Measurements from ENCODE around the gene ZNF664. TPM values are rescaled to one million over a fixed set of nuclear protein-coding genes. Genes with fewer than 3 reads are reported as not detected.

ZNF664 gene
- total and polyA plus RNA-seq, 4 donors, result 31.7 to 118 (median 69.5) TPM

DNA sequence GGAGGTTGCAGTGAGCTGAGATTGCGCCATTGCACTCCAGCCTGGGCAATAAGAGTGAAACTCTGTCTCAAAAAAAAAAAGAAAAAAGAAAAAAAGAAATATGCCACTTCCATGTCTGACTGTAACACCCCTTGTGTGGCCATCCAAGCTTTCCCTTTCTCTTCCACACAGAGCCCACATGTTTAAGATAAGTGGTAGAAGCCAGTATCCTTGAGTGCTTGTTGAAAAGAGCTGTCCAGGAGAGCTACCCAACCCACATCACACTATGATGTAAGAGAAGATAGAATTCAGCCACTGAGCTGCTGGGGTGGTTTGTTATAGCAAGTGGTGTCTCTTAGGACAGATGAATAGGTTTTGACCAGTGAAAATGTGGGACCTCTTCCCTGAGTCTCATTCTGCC lies 82.1 kb downstream of the ZNF664 start:
- no peak overlapping the region for H3K9ac ChIP-seq (ENCODE audit: insufficient read depth in 1 of 2, low read length in 2 of 2)
- TF ChIP-seq, protein P1, sequence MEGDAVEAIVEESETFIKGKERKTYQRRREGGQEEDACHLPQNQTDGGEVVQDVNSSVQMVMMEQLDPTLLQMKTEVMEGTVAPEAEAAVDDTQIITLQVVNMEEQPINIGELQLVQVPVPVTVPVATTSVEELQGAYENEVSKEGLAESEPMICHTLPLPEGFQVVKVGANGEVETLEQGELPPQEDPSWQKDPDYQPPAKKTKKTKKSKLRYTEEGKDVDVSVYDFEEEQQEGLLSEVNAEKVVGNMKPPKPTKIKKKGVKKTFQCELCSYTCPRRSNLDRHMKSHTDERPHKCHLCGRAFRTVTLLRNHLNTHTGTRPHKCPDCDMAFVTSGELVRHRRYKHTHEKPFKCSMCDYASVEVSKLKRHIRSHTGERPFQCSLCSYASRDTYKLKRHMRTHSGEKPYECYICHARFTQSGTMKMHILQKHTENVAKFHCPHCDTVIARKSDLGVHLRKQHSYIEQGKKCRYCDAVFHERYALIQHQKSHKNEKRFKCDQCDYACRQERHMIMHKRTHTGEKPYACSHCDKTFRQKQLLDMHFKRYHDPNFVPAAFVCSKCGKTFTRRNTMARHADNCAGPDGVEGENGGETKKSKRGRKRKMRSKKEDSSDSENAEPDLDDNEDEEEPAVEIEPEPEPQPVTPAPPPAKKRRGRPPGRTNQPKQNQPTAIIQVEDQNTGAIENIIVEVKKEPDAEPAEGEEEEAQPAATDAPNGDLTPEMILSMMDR (IDR thresholded peaks at IDR 0.05; ENCODE audit: control extremely low read depth, extremely low read depth), result no peak
- H3K9me3 ChIP-seq (ENCODE audit: control insufficient read depth in 4 of 4, insufficient read depth in 3 of 4, low read length in 3 of 4), result no peaks in the 10 kb centered on the region
- H3K27me3 ChIP-seq (ENCODE audit: control insufficient read depth in 3 of 3, insufficient read depth in 3 of 3, low read length in 2 of 3), result no peaks in the 10 kb centered on the region
- ATAC-seq (ENCODE audit: insufficient read depth, low FRiP score) (no peak), DNase-seq (no peak)
- no peaks in the 10 kb centered on the region for H3K36me3 ChIP-seq (ENCODE audit: control insufficient read depth in 4 of 4, insufficient read depth in 4 of 4, low read length in 4 of 4)
- peaks cover 0 to 24% (median 3%) of the 10 kb centered on the region in 5 donors for H3K4me1 ChIP-seq (ENCODE audit: control insufficient read depth in 5 of 5, insufficient read depth in 5 of 5, low read length in 5 of 5)
- H3K27ac ChIP-seq (ENCODE audit: low read depth in 1 of 2, low read length in 1 of 2), result no peak overlapping the region
- no peak overlapping the region for H3K4me3 ChIP-seq
- whole genome bisulfite sequencing, 2 donors, result 79 to 83% methylated on average over 1 of the region's 1 CpG

DNA sequence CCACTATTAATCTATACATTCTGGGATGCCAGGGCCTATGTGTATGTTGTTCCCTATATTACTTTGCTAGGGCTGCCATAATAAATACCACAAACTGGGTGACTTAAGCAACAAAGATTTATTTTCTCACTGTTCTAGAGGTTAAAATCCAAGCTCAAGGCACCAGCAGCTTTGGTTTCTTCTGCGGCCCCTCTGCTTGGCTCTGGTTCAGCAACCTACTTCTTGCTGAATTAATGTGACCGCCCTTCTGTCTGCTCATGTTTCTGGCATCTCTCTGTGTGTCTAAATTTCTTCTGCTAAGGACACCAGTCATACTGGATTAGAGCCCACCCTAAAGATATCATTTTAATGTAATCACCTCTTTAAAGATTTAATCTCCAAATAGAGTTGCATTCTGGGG lies 84.7 kb downstream of the ZNF664 start:
- peak; percentile 48 to 80 (median 64) for DNase-seq
- TF ChIP-seq, protein P1 (IDR thresholded peaks at IDR 0.05; ENCODE audit: control extremely low read depth, extremely low read depth), result no peak
- no peak overlapping the region for H3K9ac ChIP-seq (ENCODE audit: insufficient read depth in 1 of 2, low read length in 2 of 2)
- peaks cover 0 to 24% (median 3%) of the 10 kb centered on the region in 5 donors for H3K4me1 ChIP-seq (ENCODE audit: control insufficient read depth in 5 of 5, insufficient read depth in 5 of 5, low read length in 5 of 5)
- no peak overlapping the region for H3K4me3 ChIP-seq
- no peaks in the 10 kb centered on the region for H3K36me3 ChIP-seq (ENCODE audit: control insufficient read depth in 4 of 4, insufficient read depth in 4 of 4, low read length in 4 of 4)
- ATAC-seq (ENCODE audit: insufficient read depth, low FRiP score), result no peak
- no peaks in the 10 kb centered on the region for H3K9me3 ChIP-seq (ENCODE audit: control insufficient read depth in 4 of 4, insufficient read depth in 3 of 4, low read length in 3 of 4)
- H3K27ac ChIP-seq (ENCODE audit: low read depth in 1 of 2, low read length in 1 of 2), result no peak overlapping the region
- no peaks in the 10 kb centered on the region for H3K27me3 ChIP-seq (ENCODE audit: control insufficient read depth in 3 of 3, insufficient read depth in 3 of 3, low read length in 2 of 3)
- 94 to 96% methylated on average over 2 of the region's 2 CpGs for WGBS, 2 donors

DNA sequence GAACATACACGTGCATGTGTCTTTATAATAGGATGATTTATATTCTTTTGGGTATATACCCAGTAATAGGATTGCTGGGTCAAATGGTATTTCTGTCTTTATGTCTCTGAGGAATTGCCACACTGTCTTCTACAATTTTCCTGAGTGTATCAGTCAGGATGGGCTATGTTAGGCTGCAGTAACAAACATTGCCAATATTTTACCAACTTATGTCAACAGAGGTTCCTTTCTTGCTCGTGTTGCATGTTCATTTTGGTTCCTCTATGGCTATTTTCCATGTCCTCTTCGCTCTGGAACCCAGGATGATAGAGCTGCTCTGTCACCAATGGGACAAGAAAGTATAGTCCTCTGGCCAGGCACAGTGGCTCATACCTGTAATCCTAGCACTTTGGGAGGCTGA lies 86.7 kb downstream of the ZNF664 start:
- DNase-seq (no peak), ATAC-seq (ENCODE audit: insufficient read depth, low FRiP score) (no peak)
- 90 to 95% methylated on average over 3 of the region's 3 CpGs for WGBS, 2 donors
- TF ChIP-seq, protein P1 (IDR thresholded peaks at IDR 0.05; ENCODE audit: control extremely low read depth, extremely low read depth), result no peak
- H3K4me3 ChIP-seq, result no peak overlapping the region
- no peak overlapping the region for H3K27ac ChIP-seq (ENCODE audit: low read depth in 1 of 2, low read length in 1 of 2)
- peaks cover 0 to 14% (median 0%) of the 10 kb centered on the region in 5 donors for H3K4me1 ChIP-seq (ENCODE audit: control insufficient read depth in 5 of 5, insufficient read depth in 5 of 5, low read length in 5 of 5)
- no peak overlapping the region for H3K9ac ChIP-seq (ENCODE audit: insufficient read depth in 1 of 2, low read length in 2 of 2)
- no peaks in the 10 kb centered on the region for H3K9me3 ChIP-seq (ENCODE audit: control insufficient read depth in 4 of 4, insufficient read depth in 3 of 4, low read length in 3 of 4)
- H3K27me3 ChIP-seq (ENCODE audit: control insufficient read depth in 3 of 3, insufficient read depth in 3 of 3, low read length in 2 of 3), result no peaks in the 10 kb centered on the region
- H3K36me3 ChIP-seq (ENCODE audit: control insufficient read depth in 4 of 4, insufficient read depth in 4 of 4, low read length in 4 of 4), result no peaks in the 10 kb centered on the region

Small RNA genes lying within 50 kb of the gene (small RNA-seq; reads per million reads assigned to genes)
- gene AC068790.4 (ENCODE audit: low replicate concordance) (not detected), gene AC068790.6 (ENCODE audit: low replicate concordance) (not detected)

Other genes starting within 250 kb of the ZNF664 start
- gene DNAH10, start 210.9 kb upstream of the ZNF664 start, total RNA-seq, result 10 to 100 TPM; 15.9 to 21.7 TPM
- gene DNAH10, start 210.9 kb upstream of the ZNF664 start, polyA plus RNA-seq, result 1 to 10 TPM; 2.0 to 2.4 TPM
- 10 to 100 TPM; 17.7 to 43.9 TPM for gene CCDC92, start 384 bp upstream of the ZNF664 start, total RNA-seq
- gene CCDC92, start 384 bp upstream of the ZNF664 start, polyA plus RNA-seq, result 10 to 100 TPM; 25.8 to 55.5 TPM